Measurements from ENCODE around the gene FAM78B.

DNA sequence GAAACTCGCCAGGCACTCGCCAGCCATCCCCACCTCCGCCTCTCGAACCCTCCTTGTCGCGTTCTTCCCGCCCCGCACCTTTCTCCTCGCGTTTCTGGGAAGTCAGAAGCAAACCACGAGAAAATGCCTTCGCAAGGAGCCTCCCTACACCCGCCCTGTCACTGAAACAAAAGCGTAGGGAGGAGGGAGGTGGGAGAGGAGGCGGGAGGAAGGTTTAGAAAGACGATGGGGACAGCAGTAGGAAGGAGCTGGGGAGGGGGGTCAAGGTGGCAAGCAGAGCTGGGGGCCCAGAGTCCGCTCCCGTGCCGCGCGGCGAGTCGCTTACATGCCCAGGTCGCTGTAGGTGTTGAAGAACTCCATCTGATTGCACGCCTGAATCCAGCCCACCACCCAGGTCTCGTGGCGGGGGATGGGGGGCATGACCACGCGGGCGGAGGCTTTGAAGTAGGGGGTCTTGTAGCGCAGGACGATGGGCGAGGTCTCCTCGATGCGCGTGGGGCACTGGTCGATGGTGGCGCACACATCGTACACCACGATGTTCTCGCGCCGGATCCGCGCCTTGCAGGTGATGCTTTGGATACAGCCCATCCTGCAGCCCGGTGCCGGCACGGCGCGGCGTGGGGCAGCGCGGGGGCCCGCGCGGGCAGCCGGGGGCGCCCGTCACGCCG, 1.0 kb downstream of the FAM78B start:
- TF ChIP-seq EP300 (IDR thresholded peaks at IDR 0.05; ENCODE audit: borderline replicate concordance) (no peak), FOXM1 (IDR thresholded peaks at IDR 0.05; ENCODE audit: borderline replicate concordance, low read depth) (no peak), TAF1 (IDR thresholded peaks at IDR 0.05; ENCODE audit: low read depth) (no peak)
- TF ChIP-seq, protein P1, sequence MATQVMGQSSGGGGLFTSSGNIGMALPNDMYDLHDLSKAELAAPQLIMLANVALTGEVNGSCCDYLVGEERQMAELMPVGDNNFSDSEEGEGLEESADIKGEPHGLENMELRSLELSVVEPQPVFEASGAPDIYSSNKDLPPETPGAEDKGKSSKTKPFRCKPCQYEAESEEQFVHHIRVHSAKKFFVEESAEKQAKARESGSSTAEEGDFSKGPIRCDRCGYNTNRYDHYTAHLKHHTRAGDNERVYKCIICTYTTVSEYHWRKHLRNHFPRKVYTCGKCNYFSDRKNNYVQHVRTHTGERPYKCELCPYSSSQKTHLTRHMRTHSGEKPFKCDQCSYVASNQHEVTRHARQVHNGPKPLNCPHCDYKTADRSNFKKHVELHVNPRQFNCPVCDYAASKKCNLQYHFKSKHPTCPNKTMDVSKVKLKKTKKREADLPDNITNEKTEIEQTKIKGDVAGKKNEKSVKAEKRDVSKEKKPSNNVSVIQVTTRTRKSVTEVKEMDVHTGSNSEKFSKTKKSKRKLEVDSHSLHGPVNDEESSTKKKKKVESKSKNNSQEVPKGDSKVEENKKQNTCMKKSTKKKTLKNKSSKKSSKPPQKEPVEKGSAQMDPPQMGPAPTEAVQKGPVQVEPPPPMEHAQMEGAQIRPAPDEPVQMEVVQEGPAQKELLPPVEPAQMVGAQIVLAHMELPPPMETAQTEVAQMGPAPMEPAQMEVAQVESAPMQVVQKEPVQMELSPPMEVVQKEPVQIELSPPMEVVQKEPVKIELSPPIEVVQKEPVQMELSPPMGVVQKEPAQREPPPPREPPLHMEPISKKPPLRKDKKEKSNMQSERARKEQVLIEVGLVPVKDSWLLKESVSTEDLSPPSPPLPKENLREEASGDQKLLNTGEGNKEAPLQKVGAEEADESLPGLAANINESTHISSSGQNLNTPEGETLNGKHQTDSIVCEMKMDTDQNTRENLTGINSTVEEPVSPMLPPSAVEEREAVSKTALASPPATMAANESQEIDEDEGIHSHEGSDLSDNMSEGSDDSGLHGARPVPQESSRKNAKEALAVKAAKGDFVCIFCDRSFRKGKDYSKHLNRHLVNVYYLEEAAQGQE (IDR thresholded peaks at IDR 0.05; ENCODE audit: low read depth), result no peak

Measured in Ishikawa (cell line).